Liver (tissue), 3 donors: ENCODE data around the gene CD160.

Source experiments
- RAD21 ChIP-seq, 2 donors: IDR thresholded peaks; 2 replicates each; pipeline ENCODE4 v1.6.1; 2016; ENCODE audit warnings: antibody characterized with exemption in 2 of 2, mild to moderate bottlenecking in 2 of 2
- TF ChIP-seq, protein P1 (sequence below): IDR thresholded peaks from 2 replicates; pipeline ENCODE4 v1.6.1; 2016; ENCODE audit warnings: antibody characterized with exemption
- TF ChIP-seq, protein P2 (sequence below): fragments of 150-350 bp; IDR thresholded peaks from 2 replicates; pipeline ENCODE4 v1.5.1; 2017; ENCODE audit warnings: improper control_type of control experiment, low read depth, low read length; ENCODE audit not compliant: missing input control
- TF ChIP-seq, protein P3 (sequence below): IDR thresholded peaks from 2 replicates; pipeline ENCODE4 v1.6.1; 2016; ENCODE audit warnings: antibody characterized with exemption
- donor health status: healthy.
- donor health status: healthy.

DNA sequence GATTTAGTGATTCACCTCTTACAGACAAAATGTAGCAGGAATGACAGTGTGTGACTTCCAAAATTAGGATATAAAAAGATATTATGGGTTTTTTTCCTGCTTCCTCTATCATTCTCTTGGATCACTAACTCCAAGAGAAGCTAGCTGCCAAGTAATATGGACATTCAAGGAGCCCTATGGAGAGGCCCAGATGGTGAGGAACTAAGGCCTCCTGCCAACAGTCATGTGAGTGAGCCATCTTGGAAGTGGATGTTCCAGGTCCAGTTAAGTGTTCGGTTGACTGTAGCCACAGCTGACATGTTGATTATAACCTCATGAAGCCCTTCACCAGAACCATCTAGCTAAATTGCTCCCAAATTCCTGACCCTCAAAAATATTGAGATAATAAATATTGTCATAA is 38.8 kb downstream of the CD160 start:
- TF ChIP-seq, protein P1, sequence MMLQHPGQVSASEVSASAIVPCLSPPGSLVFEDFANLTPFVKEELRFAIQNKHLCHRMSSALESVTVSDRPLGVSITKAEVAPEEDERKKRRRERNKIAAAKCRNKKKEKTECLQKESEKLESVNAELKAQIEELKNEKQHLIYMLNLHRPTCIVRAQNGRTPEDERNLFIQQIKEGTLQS, result no peak
- TF ChIP-seq, protein P2, sequence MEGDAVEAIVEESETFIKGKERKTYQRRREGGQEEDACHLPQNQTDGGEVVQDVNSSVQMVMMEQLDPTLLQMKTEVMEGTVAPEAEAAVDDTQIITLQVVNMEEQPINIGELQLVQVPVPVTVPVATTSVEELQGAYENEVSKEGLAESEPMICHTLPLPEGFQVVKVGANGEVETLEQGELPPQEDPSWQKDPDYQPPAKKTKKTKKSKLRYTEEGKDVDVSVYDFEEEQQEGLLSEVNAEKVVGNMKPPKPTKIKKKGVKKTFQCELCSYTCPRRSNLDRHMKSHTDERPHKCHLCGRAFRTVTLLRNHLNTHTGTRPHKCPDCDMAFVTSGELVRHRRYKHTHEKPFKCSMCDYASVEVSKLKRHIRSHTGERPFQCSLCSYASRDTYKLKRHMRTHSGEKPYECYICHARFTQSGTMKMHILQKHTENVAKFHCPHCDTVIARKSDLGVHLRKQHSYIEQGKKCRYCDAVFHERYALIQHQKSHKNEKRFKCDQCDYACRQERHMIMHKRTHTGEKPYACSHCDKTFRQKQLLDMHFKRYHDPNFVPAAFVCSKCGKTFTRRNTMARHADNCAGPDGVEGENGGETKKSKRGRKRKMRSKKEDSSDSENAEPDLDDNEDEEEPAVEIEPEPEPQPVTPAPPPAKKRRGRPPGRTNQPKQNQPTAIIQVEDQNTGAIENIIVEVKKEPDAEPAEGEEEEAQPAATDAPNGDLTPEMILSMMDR, result no peak
- TF ChIP-seq RAD21 (IDR thresholded peaks at IDR 0.05), result no peak
- TF ChIP-seq, protein P3, sequence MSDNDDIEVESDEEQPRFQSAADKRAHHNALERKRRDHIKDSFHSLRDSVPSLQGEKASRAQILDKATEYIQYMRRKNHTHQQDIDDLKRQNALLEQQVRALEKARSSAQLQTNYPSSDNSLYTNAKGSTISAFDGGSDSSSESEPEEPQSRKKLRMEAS, result no peak
